ENCODE measurements around the gene ATP8B4.

DNA sequence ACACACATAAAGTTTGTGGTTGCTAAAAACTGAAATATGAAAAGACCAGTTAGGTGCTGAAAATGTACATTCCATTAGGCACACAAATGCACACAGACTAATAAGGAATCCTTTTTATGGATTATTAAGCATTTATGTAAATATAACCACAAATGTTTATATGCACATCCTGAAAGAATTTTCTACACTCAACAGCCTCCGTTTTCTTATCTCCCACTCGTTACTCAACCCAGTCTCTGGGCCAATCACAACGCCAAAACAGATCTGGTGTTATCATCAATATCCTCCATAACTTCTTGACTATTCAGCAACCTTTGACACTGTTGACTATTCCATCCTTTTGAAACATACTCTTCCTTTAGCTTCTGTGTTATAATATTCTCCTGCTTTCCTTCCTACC, 136.4 kb downstream of the ATP8B4 start:
- TF ChIP-seq, protein P1, sequence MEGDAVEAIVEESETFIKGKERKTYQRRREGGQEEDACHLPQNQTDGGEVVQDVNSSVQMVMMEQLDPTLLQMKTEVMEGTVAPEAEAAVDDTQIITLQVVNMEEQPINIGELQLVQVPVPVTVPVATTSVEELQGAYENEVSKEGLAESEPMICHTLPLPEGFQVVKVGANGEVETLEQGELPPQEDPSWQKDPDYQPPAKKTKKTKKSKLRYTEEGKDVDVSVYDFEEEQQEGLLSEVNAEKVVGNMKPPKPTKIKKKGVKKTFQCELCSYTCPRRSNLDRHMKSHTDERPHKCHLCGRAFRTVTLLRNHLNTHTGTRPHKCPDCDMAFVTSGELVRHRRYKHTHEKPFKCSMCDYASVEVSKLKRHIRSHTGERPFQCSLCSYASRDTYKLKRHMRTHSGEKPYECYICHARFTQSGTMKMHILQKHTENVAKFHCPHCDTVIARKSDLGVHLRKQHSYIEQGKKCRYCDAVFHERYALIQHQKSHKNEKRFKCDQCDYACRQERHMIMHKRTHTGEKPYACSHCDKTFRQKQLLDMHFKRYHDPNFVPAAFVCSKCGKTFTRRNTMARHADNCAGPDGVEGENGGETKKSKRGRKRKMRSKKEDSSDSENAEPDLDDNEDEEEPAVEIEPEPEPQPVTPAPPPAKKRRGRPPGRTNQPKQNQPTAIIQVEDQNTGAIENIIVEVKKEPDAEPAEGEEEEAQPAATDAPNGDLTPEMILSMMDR (conservative IDR thresholded peaks at IDR 0.05) = no peak
- TF ChIP-seq EZH2 (IDR thresholded peaks at IDR 0.05; ENCODE audit: low read depth) = no peak
